GM19193 (cell line): ENCODE results near the gene ECD.

ENCODE experiments used
- POLR2A ChIP-seq: IDR thresholded peaks from 4 replicates; pipeline ENCODE4 v1.6.1; 2011; ENCODE audit not compliant: insufficient read depth, insufficient read length; ENCODE audit errors: extremely low read depth

Gene ECD

DNA sequence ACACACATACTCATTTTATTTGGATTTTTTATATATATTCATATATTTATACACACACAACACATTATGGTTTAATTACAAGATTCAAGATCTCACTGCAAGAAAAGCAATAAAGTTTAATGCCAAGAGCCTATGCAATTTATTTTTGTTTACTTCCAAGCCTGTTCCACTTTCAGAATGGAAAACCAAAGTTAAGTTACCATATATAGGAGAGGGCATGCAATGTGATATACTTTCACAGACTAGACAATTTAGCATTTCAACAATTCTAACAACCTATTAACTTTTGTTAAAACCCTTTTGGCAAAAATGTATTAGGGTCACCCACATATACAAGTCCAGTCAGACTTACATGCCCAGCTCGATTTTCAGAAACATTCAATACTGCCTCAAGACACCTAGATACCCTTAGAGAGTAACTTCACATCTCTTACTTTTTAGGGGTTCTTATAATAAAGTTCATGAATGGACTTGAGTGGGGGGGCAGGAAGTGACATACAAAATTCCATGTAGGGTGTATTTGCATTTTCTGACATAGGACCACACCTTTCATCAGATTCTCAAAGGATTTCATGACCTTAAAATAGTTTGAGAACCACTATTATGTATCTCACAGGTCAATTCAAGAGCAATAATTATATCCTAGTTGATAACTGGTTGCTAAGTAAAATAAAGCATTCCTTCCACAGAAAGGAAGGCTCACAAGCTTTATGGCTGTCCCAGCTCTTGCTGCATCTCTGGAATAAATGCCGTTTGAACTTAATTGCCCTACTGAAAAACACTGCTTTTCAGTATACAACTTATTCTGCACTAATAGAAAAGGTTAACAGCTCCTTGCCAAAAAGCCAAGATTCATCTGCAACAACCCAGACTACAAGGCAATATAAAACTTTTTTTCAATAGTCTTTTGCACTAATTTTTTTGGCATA, 73.6 kb downstream of the ECD start:
- no peak for TF ChIP-seq POLR2A

DNA sequence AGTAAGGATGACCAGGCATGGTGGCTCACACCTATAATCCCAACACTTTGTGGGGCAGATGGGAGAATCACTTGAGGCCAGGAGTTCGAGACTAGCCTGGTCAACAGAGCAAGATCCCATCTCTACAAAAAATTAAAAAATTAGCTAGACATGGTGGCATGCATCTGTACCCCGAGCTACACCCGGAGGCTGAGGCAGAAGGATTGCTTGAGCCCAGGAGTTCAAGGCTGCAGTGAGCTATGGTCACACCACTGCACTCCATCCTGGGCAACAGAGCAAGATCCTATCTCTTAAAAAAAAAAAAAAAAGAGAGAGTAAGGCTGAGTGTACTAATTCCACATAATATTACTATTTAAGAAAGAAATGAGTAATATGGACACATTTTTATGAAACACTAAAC, 75.0 kb downstream of the ECD start:
- TF ChIP-seq POLR2A: no peak

DNA sequence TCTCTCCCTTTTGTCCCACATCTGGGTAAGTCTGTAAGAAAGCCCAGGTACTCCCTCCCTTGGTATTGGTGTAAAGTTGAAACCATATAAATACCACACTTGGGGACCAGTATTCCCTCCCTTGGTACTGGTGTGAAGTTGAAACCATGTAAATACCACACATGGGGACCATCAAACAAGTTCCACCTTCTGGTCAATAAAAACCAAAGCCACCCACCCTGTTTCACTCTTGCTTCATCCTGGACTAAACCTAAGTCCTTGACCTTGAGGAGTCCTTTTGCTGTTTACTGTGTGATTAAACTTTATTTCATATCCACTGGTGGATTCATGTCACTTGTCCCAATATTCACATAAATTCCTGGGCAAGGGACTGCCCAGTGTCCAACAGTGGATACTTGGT, 79.5 kb downstream of the ECD start:
- no peak for TF ChIP-seq POLR2A

DNA sequence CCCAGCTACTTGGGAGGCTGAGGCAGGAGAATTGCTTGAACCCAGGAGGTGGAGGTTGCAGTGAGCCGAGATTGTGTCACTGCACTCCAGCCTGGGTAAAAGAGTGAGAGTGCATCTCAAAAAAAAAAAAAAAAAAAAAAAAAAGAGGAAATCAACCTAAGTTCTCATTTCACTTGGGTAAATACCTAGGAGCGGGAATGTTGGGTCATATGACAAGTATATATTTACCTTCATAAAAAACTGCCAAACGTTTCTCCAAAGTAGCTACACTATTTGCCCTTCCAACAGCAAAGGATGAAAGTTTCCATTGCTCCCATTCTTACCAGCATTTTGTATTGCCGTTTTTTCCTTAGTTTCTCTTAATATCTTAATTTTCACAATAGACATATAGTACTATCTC, 81.0 kb downstream of the ECD start:
- TF ChIP-seq POLR2A: no peak

DNA sequence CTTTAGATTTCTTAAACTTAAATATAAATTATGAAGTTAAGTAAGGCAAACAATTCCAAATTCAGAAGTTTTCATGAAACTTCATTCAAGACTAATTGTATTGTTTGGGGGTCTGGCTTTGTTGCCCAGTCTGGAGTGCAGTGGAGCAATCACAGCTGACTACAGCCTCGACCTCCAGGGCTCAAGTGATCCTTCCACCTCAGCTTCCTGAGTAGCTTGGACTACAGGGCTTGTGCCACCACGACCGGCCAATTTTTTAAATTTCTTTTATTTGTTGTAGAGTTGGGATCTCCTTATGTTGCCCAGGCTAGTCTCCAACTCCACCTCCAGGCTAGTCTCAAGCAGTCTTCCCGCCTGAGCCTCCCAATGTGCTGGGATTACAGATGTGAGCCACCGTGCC, 83.6 kb downstream of the ECD start:
- no peak for TF ChIP-seq POLR2A
